Endodermal cell (in vitro differentiated cells): ENCODE results near the gene ANKFN1. TPM values are rescaled to one million over a fixed set of nuclear protein-coding genes. Genes with fewer than 3 reads are reported as not detected.

ENCODE experiments used
- DNase-seq: peaks from one replicate; pipeline ENCODE4 v3.0.0-alpha.2; 2017
- H3K27ac ChIP-seq: 2 replicates; pipeline ENCODE4 v1.5.1; 2013; ENCODE audit warnings: mild to moderate bottlenecking, low read depth, low read length, moderate library complexity
- H3K27me3 ChIP-seq: 2 replicates; pipeline ENCODE4 v1.6.1; 2013; ENCODE audit warnings: mild to moderate bottlenecking, low read length, moderate library complexity; ENCODE audit not compliant: insufficient read depth, control insufficient read depth, poor library complexity, severe bottlenecking
- H3K36me3 ChIP-seq: 2 replicates; pipeline ENCODE4 v1.7.0; 2013; ENCODE audit warnings: mild to moderate bottlenecking, low read length, moderate library complexity; ENCODE audit not compliant: control insufficient read depth, insufficient read depth
- H3K4me1 ChIP-seq: one replicate; pipeline ENCODE4 v1.7.0; 2013; ENCODE audit warnings: low read length; ENCODE audit not compliant: control insufficient read depth, insufficient read depth
- H3K4me3 ChIP-seq: 2 replicates; pipeline ENCODE4 v1.5.1; 2013; ENCODE audit warnings: mild to moderate bottlenecking, low read length, moderate library complexity
- H3K9ac ChIP-seq: 2 replicates; pipeline ENCODE4 v1.6.1; 2013; ENCODE audit warnings: mild to moderate bottlenecking, low read length, moderate library complexity; ENCODE audit not compliant: poor library complexity, severe bottlenecking; ENCODE audit errors: extremely low read depth
- H3K9me3 ChIP-seq: 2 replicates; pipeline ENCODE4 v1.6.1; 2013; ENCODE audit warnings: mild to moderate bottlenecking, low read length, moderate library complexity; ENCODE audit not compliant: control insufficient read depth
- H3K27ac Mint-ChIP-seq: 2 replicates; pipeline ENCODE4 v1.8.0; 2020; ENCODE audit warnings: mixed read lengths
- H3K27me3 Mint-ChIP-seq: 2 replicates; pipeline ENCODE4 v1.8.0; 2021; ENCODE audit warnings: mild to moderate bottlenecking, mixed read lengths; ENCODE audit not compliant: insufficient read depth
- H3K36me3 Mint-ChIP-seq: 2 replicates; pipeline ENCODE4 v1.8.0; 2020; ENCODE audit warnings: low read depth, mixed read lengths
- H3K4me1 Mint-ChIP-seq: 2 replicates; pipeline ENCODE4 v1.8.0; 2020; ENCODE audit warnings: mixed read lengths
- H3K4me3 Mint-ChIP-seq: 2 replicates; pipeline ENCODE4 v1.8.0; 2020; ENCODE audit warnings: mild to moderate bottlenecking, moderate library complexity, mixed read lengths
- H3K9me3 Mint-ChIP-seq: 2 replicates; pipeline ENCODE4 v1.8.0; 2020; ENCODE audit warnings: mild to moderate bottlenecking, mixed read lengths
- CTCF ChIP-seq: fragments of 200-600 bp; sonication (generic); conservative IDR thresholded peaks from 2 replicates; pipeline ENCODE4 v1.5.0; 2021; ENCODE audit warnings: antibody characterized with exemption, mild to moderate bottlenecking
- WGBS, 2 experiments: methylation state at CpG; one replicate each; pipeline versions ENCODE4 v1.1.5 to v1.1.7; 2013; ENCODE audit warnings: missing lambda C conversion rate in 2 of 2, mixed read lengths in 1 of 2; ENCODE audit not compliant: insufficient coverage in 1 of 2, insufficient read length in 1 of 2; 5-methylcytosine and 5-hydroxymethylcytosine counted together
- total RNA-seq, 2 donors: library from RNA; stranded (reverse); fragmentation: NEBNext Ultra II Directional in 1 of 2; extraction: Animal tissue kit (Norgen Biotek cat#: 25700) in 1 of 2; gene quantifications; 2 replicates in 1 of 2; 3 replicates in 1 of 2; pipeline ENCODE4 v1.2.1, GENCODE V29; 2021

Gene ANKFN1
- total RNA-seq, 2 donors from 2014 or later: not detected

DNA sequence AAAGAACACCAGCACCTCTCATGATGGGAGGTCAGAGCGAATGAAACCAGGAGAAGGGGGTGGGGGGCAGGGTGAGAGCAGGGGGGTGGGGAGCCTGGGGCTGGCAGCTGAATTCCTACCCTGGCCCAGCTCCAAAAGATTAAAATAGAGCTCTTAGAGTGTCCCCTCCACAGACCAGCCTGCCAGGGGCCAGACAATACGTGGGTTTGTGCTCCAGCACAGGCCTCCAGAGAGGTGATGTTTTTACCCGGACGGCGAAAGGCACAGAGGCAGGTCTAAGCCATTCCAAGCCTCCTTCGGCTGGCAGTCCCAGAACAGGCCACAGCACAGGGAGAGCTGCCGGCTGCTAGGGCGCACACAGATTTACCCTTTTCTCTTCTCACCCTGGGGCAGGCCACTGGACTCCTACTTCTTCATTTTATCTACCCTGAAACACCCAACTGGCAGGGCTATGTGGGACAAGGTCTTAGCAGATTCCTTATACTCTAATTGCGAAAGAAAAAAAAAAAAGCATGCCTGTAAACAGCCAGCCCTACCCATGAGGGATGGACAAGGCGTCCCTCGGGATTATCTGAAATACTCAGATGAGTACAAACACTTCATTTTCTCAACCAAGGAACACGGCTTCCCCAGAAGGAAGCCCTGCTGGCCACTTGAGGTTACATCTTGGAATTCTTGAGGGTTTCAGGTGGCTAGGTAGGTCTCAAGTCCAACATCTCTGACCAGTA lies 368.3 kb downstream of the ANKFN1 start:
- Histone ChIP-seq H3K4me3 (no peak overlapping the region), H3K9me3 (no peaks in the 10 kb centered on the region), H3K27ac (no peak overlapping the region), H3K9ac (no peak overlapping the region), H3K4me1 (no peaks in the 10 kb centered on the region), H3K36me3 (no peaks in the 10 kb centered on the region), H3K27me3 (no peaks in the 10 kb centered on the region)
- Mint-ChIP-seq H3K27me3 (peaks cover 6% of the 10 kb centered on the region), H3K27ac (no peak overlapping the region), H3K4me3 (no peak overlapping the region), H3K4me1 (no peaks in the 10 kb centered on the region), H3K36me3 (no peaks in the 10 kb centered on the region), H3K9me3 (no peaks in the 10 kb centered on the region)
- 93 to 96% methylated on average over 5 to 12 of the region's 12 CpGs for WGBS, 2 experiments
- peak; percentile 61 for DNase-seq
- peak; percentile 17 for TF ChIP-seq CTCF

GRCh38 chr17:56523042-56523441 lies 369.8 kb downstream of the ANKFN1 start:
- no peak for TF ChIP-seq CTCF
- Histone ChIP-seq H3K27ac (no peak overlapping the region), H3K36me3 (no peaks in the 10 kb centered on the region), H3K27me3 (no peaks in the 10 kb centered on the region), H3K4me3 (no peak overlapping the region), H3K9ac (no peak overlapping the region), H3K9me3 (no peaks in the 10 kb centered on the region), H3K4me1 (no peaks in the 10 kb centered on the region)
- Mint-ChIP-seq H3K27ac (no peak overlapping the region), H3K36me3 (no peaks in the 10 kb centered on the region), H3K9me3 (no peaks in the 10 kb centered on the region), H3K27me3 (peaks cover 6% of the 10 kb centered on the region), H3K4me1 (no peaks in the 10 kb centered on the region), H3K4me3 (no peak overlapping the region)
- 86 to 94% methylated on average over 2 of the region's 2 CpGs for whole genome bisulfite sequencing, 2 experiments
- DNase-seq: no peak

DNA sequence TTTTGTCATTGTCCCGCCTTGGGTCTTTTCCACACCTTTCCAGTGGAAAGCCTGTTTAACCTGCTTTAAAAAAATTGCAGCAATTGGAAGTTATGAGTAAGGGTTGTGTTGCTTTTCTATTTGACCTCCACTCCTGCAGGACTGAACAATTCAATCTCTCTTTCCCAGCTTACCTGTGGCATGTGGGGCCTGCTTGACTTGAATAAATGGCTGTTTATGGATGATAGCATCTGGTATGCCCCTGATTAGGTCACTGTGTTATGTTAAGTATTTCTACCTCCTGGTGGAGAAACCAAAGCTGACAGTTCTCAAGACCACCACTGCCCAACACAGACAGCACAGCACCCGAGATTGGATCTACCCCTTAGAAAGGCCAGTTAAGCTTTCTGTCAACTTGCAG lies 375.4 kb downstream of the ANKFN1 start:
- no peak overlapping the region for H3K27ac ChIP-seq
- H3K36me3 ChIP-seq: no peaks in the 10 kb centered on the region
- H3K4me1 ChIP-seq: no peaks in the 10 kb centered on the region
- H3K4me3 ChIP-seq: no peak overlapping the region
- no peaks in the 10 kb centered on the region for H3K9me3 ChIP-seq
- TF ChIP-seq CTCF: no peak
- peaks cover 6% of the 10 kb centered on the region for H3K27me3 Mint-ChIP-seq
- no peak overlapping the region for H3K9ac ChIP-seq
- WGBS, 2 experiments: 83 to 100% methylated on average over 2 of the region's 2 CpGs
- no peak overlapping the region for H3K4me3 Mint-ChIP-seq
- no peaks in the 10 kb centered on the region for H3K27me3 ChIP-seq
- no peaks in the 10 kb centered on the region for H3K36me3 Mint-ChIP-seq
- H3K9me3 Mint-ChIP-seq: no peaks in the 10 kb centered on the region
- H3K27ac Mint-ChIP-seq: no peak overlapping the region
- no peak for DNase-seq
- no peaks in the 10 kb centered on the region for H3K4me1 Mint-ChIP-seq
